H9 (cell line): ENCODE results near the gene WDR5B. TPM values are rescaled to one million over a fixed set of nuclear protein-coding genes. Genes with fewer than 3 reads are reported as not detected.

Experiments used
- DNase-seq: peaks from one replicate; pipeline ENCODE4 v3.0.0-alpha.2; 2017
- H2AFZ ChIP-seq: one replicate; pipeline ENCODE4 v1.6.1; 2013; ENCODE audit warnings: mild to moderate bottlenecking, low read length, control low read depth, moderate library complexity
- H2AK5ac ChIP-seq: 2 replicates; pipeline ENCODE4 v1.6.1; 2013; ENCODE audit warnings: low read length, control low read depth, mixed read lengths; ENCODE audit not compliant: insufficient read length
- H2BK120ac ChIP-seq: one replicate; pipeline ENCODE4 v1.6.1; 2013; ENCODE audit warnings: low read depth, mild to moderate bottlenecking, low read length, control low read depth, inconsistent platforms; ENCODE audit not compliant: poor library complexity, severe bottlenecking
- H2BK12ac ChIP-seq: 2 replicates; pipeline ENCODE4 v1.6.1; 2013; ENCODE audit warnings: low read length, control low read depth, mixed read lengths, low read depth; ENCODE audit not compliant: insufficient read length
- H2BK15ac ChIP-seq: 2 replicates; pipeline ENCODE4 v1.6.1; 2013; ENCODE audit warnings: low read depth, low read length, control low read depth
- H2BK20ac ChIP-seq: one replicate; pipeline ENCODE4 v1.6.1; 2013; ENCODE audit warnings: low read depth, mild to moderate bottlenecking, low read length, control low read depth, inconsistent platforms; ENCODE audit not compliant: poor library complexity, severe bottlenecking
- H2BK5ac ChIP-seq: 2 replicates; pipeline ENCODE4 v1.6.1; 2013; ENCODE audit warnings: low read length, control low read depth, mixed read lengths; ENCODE audit not compliant: insufficient read length
- H3K14ac ChIP-seq: 2 replicates; pipeline ENCODE4 v1.6.1; 2013; ENCODE audit warnings: low read length, control low read depth; ENCODE audit not compliant: insufficient read depth
- H3K18ac ChIP-seq: 2 replicates; pipeline ENCODE4 v1.6.1; 2013; ENCODE audit warnings: low read depth, mild to moderate bottlenecking, mixed read lengths, low read length, control low read depth; ENCODE audit not compliant: insufficient read length
- H3K23ac ChIP-seq: 2 replicates; pipeline ENCODE4 v1.6.1; 2013; ENCODE audit warnings: low read length, control low read depth, mixed read lengths, low read depth; ENCODE audit not compliant: insufficient read length
- H3K23me2 ChIP-seq: 2 replicates; pipeline ENCODE4 v1.6.1; 2013; ENCODE audit warnings: low read depth, mild to moderate bottlenecking, mixed read lengths, low read length, control low read depth; ENCODE audit not compliant: insufficient read length, poor library complexity, severe bottlenecking
- H3K27ac ChIP-seq: 2 replicates; pipeline ENCODE4 v1.5.1; 2013; ENCODE audit warnings: low read length, control low read depth, mixed read lengths, low read depth; ENCODE audit not compliant: insufficient read length
- H3K27me3 ChIP-seq: 2 replicates; pipeline ENCODE4 v1.6.1; 2013; ENCODE audit warnings: low read length, control low read depth, inconsistent platforms; ENCODE audit not compliant: insufficient read depth
- H3K4ac ChIP-seq: 2 replicates; pipeline ENCODE4 v1.6.1; 2013; ENCODE audit warnings: low read depth, mild to moderate bottlenecking, control low read depth, inconsistent platforms, low read length, moderate library complexity
- H3K4me1 ChIP-seq: 2 replicates; pipeline ENCODE4 v1.6.1; 2013; ENCODE audit warnings: low read length, control low read depth, inconsistent platforms; ENCODE audit not compliant: insufficient read depth
- H3K4me2 ChIP-seq: 2 replicates; pipeline ENCODE4 v1.6.1; 2013; ENCODE audit warnings: low read length, control low read depth, mixed read lengths; ENCODE audit not compliant: insufficient read length, insufficient read depth
- H3K56ac ChIP-seq: 2 replicates; pipeline ENCODE4 v1.6.1; 2013; ENCODE audit warnings: low read depth, mild to moderate bottlenecking, mixed read lengths, low read length, control low read depth; ENCODE audit not compliant: insufficient read length
- H3K79me1 ChIP-seq: 2 replicates; pipeline ENCODE4 v1.6.1; 2013; ENCODE audit warnings: low read depth, mild to moderate bottlenecking, moderate library complexity, low read length, control low read depth, inconsistent platforms; ENCODE audit not compliant: insufficient read depth, poor library complexity, severe bottlenecking
- H3K79me2 ChIP-seq: 2 replicates; pipeline ENCODE4 v1.6.1; 2013; ENCODE audit warnings: low read length, control low read depth, inconsistent platforms; ENCODE audit not compliant: insufficient read depth
- H3K9ac ChIP-seq: 2 replicates; pipeline ENCODE4 v1.6.1; 2013; ENCODE audit warnings: low read length, control low read depth, mixed read lengths; ENCODE audit not compliant: insufficient read length; ENCODE audit errors: extremely low read depth
- H3K9me3 ChIP-seq: one replicate; pipeline ENCODE4 v1.6.1; 2013; ENCODE audit warnings: low read depth, low read length, inconsistent platforms; ENCODE audit not compliant: control insufficient read depth
- H3T11ph ChIP-seq: one replicate; pipeline ENCODE4 v1.6.1; 2013; ENCODE audit warnings: mild to moderate bottlenecking, low read length, control low read depth, inconsistent platforms
- H4K20me1 ChIP-seq: one replicate; pipeline ENCODE4 v1.6.1; 2013; ENCODE audit not compliant: control insufficient read depth, insufficient read length, insufficient read depth
- H4K5ac ChIP-seq: 2 replicates; pipeline ENCODE4 v1.6.1; 2013; ENCODE audit warnings: low read depth, mild to moderate bottlenecking, mixed read lengths, low read length, control low read depth; ENCODE audit not compliant: insufficient read length
- H4K8ac ChIP-seq: replicated peaks from 2 replicates; pipeline ENCODE4 v1.6.1; 2013; ENCODE audit warnings: low read length, control low read depth, mixed read lengths, low read depth; ENCODE audit not compliant: insufficient read length
- H4K91ac ChIP-seq: 2 replicates; pipeline ENCODE4 v1.6.1; 2013; ENCODE audit warnings: low read depth, mild to moderate bottlenecking, moderate library complexity, mixed read lengths, low read length, control low read depth; ENCODE audit not compliant: insufficient read length
- H3K27ac Mint-ChIP-seq, 3 experiments: 2 replicates in 2 of 3; 3 replicates in 1 of 3; pipeline ENCODE4 v1.8.0; 2020 to 2021; ENCODE audit warnings: mixed read lengths in 3 of 3, mild to moderate bottlenecking in 1 of 3, moderate library complexity in 1 of 3
- H3K27me3 Mint-ChIP-seq: 2 replicates; pipeline ENCODE4 v1.8.0; 2021; ENCODE audit warnings: low read depth, mild to moderate bottlenecking, moderate library complexity, mixed read lengths
- H3K36me3 Mint-ChIP-seq, 3 experiments: 2 replicates in 2 of 3; 3 replicates in 1 of 3; pipeline ENCODE4 v1.8.0; 2020 to 2021; ENCODE audit warnings: low read depth in 3 of 3, mixed read lengths in 3 of 3; ENCODE audit not compliant: insufficient read depth in 1 of 3
- H3K4me1 Mint-ChIP-seq, 2 experiments: 2 replicates each; pipeline ENCODE4 v1.8.0; 2020; ENCODE audit warnings: mixed read lengths in 2 of 2
- H3K4me3 Mint-ChIP-seq, 2 experiments: 2 replicates in 1 of 2; 3 replicates in 1 of 2; pipeline ENCODE4 v1.8.0; 2020 to 2021; ENCODE audit warnings: mild to moderate bottlenecking in 2 of 2, mixed read lengths in 2 of 2, moderate library complexity in 1 of 2
- H3K9me3 Mint-ChIP-seq, 2 experiments: 2 replicates in 1 of 2; 3 replicates in 1 of 2; pipeline ENCODE4 v1.8.0; 2020; ENCODE audit warnings: mild to moderate bottlenecking in 2 of 2, mixed read lengths in 2 of 2, moderate library complexity in 1 of 2
- CTCF ChIP-seq: fragments of 200-600 bp; sonication (generic); conservative IDR thresholded peaks from 3 replicates; pipeline ENCODE4 v1.8.0; 2021; ENCODE audit warnings: antibody characterized with exemption, mild to moderate bottlenecking
- WGBS: extraction: QIAGEN DNeasy Blood & Tissue Kit; methylation state at CpG from one replicate; pipeline ENCODE4 v1.1.7; 2013; ENCODE audit warnings: missing lambda C conversion rate, low lambda C conversion rate, mixed read lengths; ENCODE audit not compliant: insufficient read length; ENCODE audit errors: extremely low coverage; 5-methylcytosine and 5-hydroxymethylcytosine counted together
- total RNA-seq: library from RNA; stranded (reverse); gene quantifications from 2 replicates; pipeline ENCODE4 v1.2.1, GENCODE V29; 2021

WDR5B gene
- total RNA-seq, 1 experiment from 2014 or later, result 3.7 TPM

DNA sequence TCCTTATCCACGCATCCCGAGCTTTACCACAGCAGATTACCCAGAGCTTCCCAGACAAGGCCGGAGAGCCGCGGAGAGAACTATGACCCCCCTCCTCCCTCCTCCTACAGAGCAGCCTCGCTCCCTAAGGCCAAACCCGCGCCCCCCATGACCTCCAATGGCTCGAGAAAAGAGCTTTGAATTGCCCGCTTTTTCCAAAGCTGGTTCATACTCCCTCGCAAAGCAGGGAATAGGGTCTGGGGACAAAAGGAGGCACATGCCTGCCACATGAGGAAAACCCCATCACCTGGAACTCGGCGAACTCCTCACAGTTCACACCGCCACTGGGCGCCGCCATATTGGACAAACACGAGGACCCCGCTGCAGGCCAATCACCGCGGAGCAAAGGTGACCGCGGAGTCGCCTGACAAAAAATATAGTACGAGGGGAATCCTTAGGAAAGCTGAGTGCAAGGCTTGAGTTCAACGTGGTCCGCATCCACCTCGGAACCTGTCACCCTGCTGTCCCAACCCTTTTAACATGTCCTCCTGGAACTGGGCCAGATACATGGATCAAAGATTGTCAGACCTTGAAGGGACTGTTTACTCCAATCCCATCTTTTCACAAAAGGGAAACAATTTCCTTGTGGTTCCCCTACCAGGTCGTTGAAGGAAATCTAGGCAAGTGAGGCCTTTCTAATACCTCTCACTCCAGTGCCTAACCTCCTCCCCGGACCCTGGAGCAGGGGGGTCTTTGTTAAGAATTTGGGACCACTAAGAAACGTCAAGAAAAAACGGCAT, 32.8 kb downstream of the WDR5B start, which contains the start of gene MIX23:
Gene MIX23, minus strand, starts transcription at position 344 of the 779 bp plus-strand sequence. Its CDS starts 7 bp downstream, at position 337.
- H4K91ac ChIP-seq, result no peak within 1 kb of the TSS
- H4K5ac ChIP-seq, result peak within 1 kb of the TSS; percentile 77
- Mint-ChIP-seq H3K9me3 (no peaks in the 10 kb centered on the region), H3K36me3 (peaks cover 2 to 13% (median 13%) of the 10 kb centered on the region in 3 experiments; a peak in 4 of 7 replicates), H3K4me1 (peaks cover 24 to 29% of the 10 kb centered on the region in 2 experiments), H3K27ac (peak within 1 kb of the TSS; percentile 96 to 99 (median 97)), H3K27me3 (no peaks in the 10 kb centered on the region), H3K4me3 (peak within 1 kb of the TSS; percentile 88 to 97)
- no peak within 1 kb of the TSS for H2BK120ac ChIP-seq
- no peaks in the 10 kb centered on the region for H4K20me1 ChIP-seq
- peaks cover 15% of the 10 kb centered on the region for H3K23me2 ChIP-seq
- WGBS, result no CpG with 5 or more reads among the region's 31 CpGs
- no peak within 1 kb of the TSS for H3K56ac ChIP-seq
- no peak within 1 kb of the TSS for H2BK15ac ChIP-seq
- H3K23ac ChIP-seq, result no peak within 1 kb of the TSS
- peak within 1 kb of the TSS; percentile 96 for H2AFZ ChIP-seq
- H2BK20ac ChIP-seq, result no peak within 1 kb of the TSS
- no peaks in the 10 kb centered on the region for H3K9me3 ChIP-seq
- no peak within 1 kb of the TSS for H3T11ph ChIP-seq
- DNase-seq, result peak; percentile 89
- H3K18ac ChIP-seq, result peak within 1 kb of the TSS; percentile 95
- TF ChIP-seq CTCF, result no peak
- no peaks in the 10 kb centered on the region for H3K27me3 ChIP-seq
- no peak within 1 kb of the TSS for H2BK12ac ChIP-seq
- H3K79me1 ChIP-seq, result no peaks in the 10 kb centered on the region
- peak within 1 kb of the TSS; percentile 92; the same call in 1 of the 2 replicates for H3K14ac ChIP-seq
- H4K8ac ChIP-seq, result peak within 1 kb of the TSS; percentile 41
- no peak within 1 kb of the TSS; the same call in 1 of the 2 replicates for H3K4ac ChIP-seq
- H3K4me1 ChIP-seq, result no peaks in the 10 kb centered on the region
- H2BK5ac ChIP-seq, result no peak within 1 kb of the TSS
- peaks cover 10% of the 10 kb centered on the region; the same call in 1 of the 2 replicates for H3K79me2 ChIP-seq
- peak within 1 kb of the TSS; percentile 97 for H3K9ac ChIP-seq
- H2AK5ac ChIP-seq, result no peak within 1 kb of the TSS
- peak within 1 kb of the TSS; percentile 14 for H3K27ac ChIP-seq
- peak within 1 kb of the TSS; percentile 62 for H3K4me2 ChIP-seq
